Naive B cell (primary cell): ENCODE measurements around the gene CYB5A. TPM values are rescaled to one million over a fixed set of nuclear protein-coding genes. Genes with fewer than 3 reads are reported as not detected.

ENCODE experiments used
- ATAC-seq, 2 donors: fragments of 150-1000 bp; cut with Tn5 transposase; 2 replicates each; pipeline ENCODE4 v1.10.0; 2021; ENCODE audit warnings: low read depth in 2 of 2, mild to moderate bottlenecking in 2 of 2, moderate library complexity in 2 of 2
- DNase-seq: peaks from one replicate; pipeline ENCODE4 v3.0.0; 2022
- H3K27ac Mint-ChIP-seq, 6 donors: one replicate each; pipeline ENCODE4 v1.8.0; 2020 to 2022; ENCODE audit warnings: mild to moderate bottlenecking in 6 of 6, mixed read lengths in 6 of 6, moderate library complexity in 5 of 6, inconsistent platforms in 2 of 6
- H3K27me3 Mint-ChIP-seq, 3 donors: one replicate each; pipeline ENCODE4 v1.8.0; 2021 to 2022; ENCODE audit warnings: mixed read lengths in 3 of 3, mild to moderate bottlenecking in 1 of 3
- H3K36me3 Mint-ChIP-seq, 2 donors: one replicate each; pipeline ENCODE4 v1.8.0; 2020 to 2022; ENCODE audit warnings: mixed read lengths in 2 of 2, inconsistent platforms in 1 of 2, mild to moderate bottlenecking in 1 of 2
- H3K4me1 Mint-ChIP-seq, 3 donors: one replicate each; pipeline ENCODE4 v1.8.0; 2020 to 2022; ENCODE audit warnings: mixed read lengths in 3 of 3, inconsistent platforms in 1 of 3, mild to moderate bottlenecking in 1 of 3, moderate library complexity in 1 of 3
- H3K4me3 Mint-ChIP-seq, 8 donors: one replicate each; pipeline ENCODE4 v1.8.0; 2020 to 2022; ENCODE audit warnings: mild to moderate bottlenecking in 8 of 8, mixed read lengths in 8 of 8, moderate library complexity in 8 of 8, inconsistent platforms in 2 of 8
- H3K9me3 Mint-ChIP-seq, 7 donors: one replicate each; pipeline ENCODE4 v1.8.0; 2020 to 2022; ENCODE audit warnings: mixed read lengths in 7 of 7, mild to moderate bottlenecking in 5 of 7, inconsistent platforms in 2 of 7, moderate library complexity in 1 of 7
- polyA plus RNA-seq, 6 donors: library from polyadenylated mRNA; unstranded; fragments of 300-500 nt; fragmentation: Illumina TruSeq; gene quantifications; one replicate each; pipeline ENCODE4 v1.2.3, GENCODE V29; 2021; ENCODE audit warnings: low read depth in 6 of 6

CYB5A gene
- polyA plus RNA-seq, 6 donors from 2014 or later = 64.2 to 214 (median 151) TPM

- peak; percentile 90 to 100 for ATAC-seq
These were observed 27.3 kb downstream of the CYB5A start for GRCh38 chr18:74264303-74265020.

GRCh38 chr18:74261053-74261713 is 30.6 kb downstream of the CYB5A start:
- Mint-ChIP-seq H3K27ac (no peak overlapping the region), H3K4me3 (no peak overlapping the region), H3K27me3 (no peaks in the 10 kb centered on the region), H3K36me3 (peaks cover 0 to 15% of the 10 kb centered on the region in 2 donors), H3K4me1 (peaks cover 7 to 21% (median 8%) of the 10 kb centered on the region in 3 donors), H3K9me3 (no peaks in the 10 kb centered on the region)
- no peak for ATAC-seq
- DNase-seq = no peak

More at GRCh38 chr18:74264303-74265020, 27.3 kb downstream of the CYB5A start:
- DNase-seq = peak; percentile 37
- Mint-ChIP-seq H3K36me3 (peaks cover 10 to 15% of the 10 kb centered on the region in 2 donors), H3K4me3 (peak overlapping the region in 3 of 8 donors; percentile 32 to 58 (median 51)), H3K27ac (peak overlapping the region; percentile 49 to 98 (median 94)), H3K27me3 (no peaks in the 10 kb centered on the region), H3K9me3 (no peaks in the 10 kb centered on the region), H3K4me1 (peaks cover 7 to 27% (median 24%) of the 10 kb centered on the region in 3 donors)

- H3K27me3 Mint-ChIP-seq = no peaks in the 10 kb centered on the region
- DNase-seq (no peak), ATAC-seq (no peak)
- peaks cover 3 to 6% (median 4%) of the 10 kb centered on the region in 3 donors for H3K4me1 Mint-ChIP-seq
- H3K9me3 Mint-ChIP-seq = no peaks in the 10 kb centered on the region
- H3K36me3 Mint-ChIP-seq = peaks cover 0 to 17% of the 10 kb centered on the region in 2 donors
- H3K27ac Mint-ChIP-seq = no peak overlapping the region
- H3K4me3 Mint-ChIP-seq = no peak overlapping the region
These were observed 32.4 kb downstream of the CYB5A start for GRCh38 chr18:74259347-74259746.

GRCh38 chr18:74257083-74257482 is 34.7 kb downstream of the CYB5A start:
- H3K9me3 Mint-ChIP-seq = no peaks in the 10 kb centered on the region
- no peak overlapping the region for H3K27ac Mint-ChIP-seq
- no peak for ATAC-seq
- DNase-seq = no peak
- no peaks in the 10 kb centered on the region for H3K27me3 Mint-ChIP-seq
- no peak overlapping the region for H3K4me3 Mint-ChIP-seq
- H3K36me3 Mint-ChIP-seq = peaks cover 7 to 17% of the 10 kb centered on the region in 2 donors
- H3K4me1 Mint-ChIP-seq = peaks cover 0 to 3% (median 0%) of the 10 kb centered on the region in 3 donors

GRCh38 chr18:74256190-74256589 is 35.6 kb downstream of the CYB5A start:
- peaks cover 0 to 4% (median 0%) of the 10 kb centered on the region in 3 donors for H3K4me1 Mint-ChIP-seq
- no peaks in the 10 kb centered on the region for H3K9me3 Mint-ChIP-seq
- H3K36me3 Mint-ChIP-seq = peaks cover 8 to 13% of the 10 kb centered on the region in 2 donors
- H3K27ac Mint-ChIP-seq = no peak overlapping the region
- DNase-seq (no peak), ATAC-seq (no peak)
- H3K4me3 Mint-ChIP-seq = no peak overlapping the region
- no peaks in the 10 kb centered on the region for H3K27me3 Mint-ChIP-seq

- ATAC-seq = no peak
- DNase-seq = no peak
- Mint-ChIP-seq H3K4me1 (peaks cover 0 to 13% (median 0%) of the 10 kb centered on the region in 3 donors), H3K27ac (peak overlapping the region in 1 of 6 donors; percentile 11), H3K27me3 (no peaks in the 10 kb centered on the region), H3K36me3 (peaks cover 10 to 15% of the 10 kb centered on the region in 2 donors), H3K4me3 (no peak overlapping the region), H3K9me3 (no peaks in the 10 kb centered on the region)
These were observed 36.6 kb downstream of the CYB5A start for GRCh38 chr18:74255131-74255616.

- Mint-ChIP-seq H3K36me3 (peaks cover 15 to 17% of the 10 kb centered on the region in 2 donors), H3K27me3 (no peaks in the 10 kb centered on the region), H3K4me1 (peaks cover 5 to 44% (median 25%) of the 10 kb centered on the region in 3 donors), H3K4me3 (no peak overlapping the region), H3K27ac (peak overlapping the region in 3 of 6 donors; percentile 18 to 80 (median 76)), H3K9me3 (peaks cover 0 to 2% (median 0%) of the 10 kb centered on the region in 7 donors)
- no peak for DNase-seq
- ATAC-seq = no peak
These were observed 39.7 kb downstream of the CYB5A start for GRCh38 chr18:74252039-74252395.

GRCh38 chr18:74251297-74252038 is 40.3 kb downstream of the CYB5A start:
- no peak for DNase-seq
- Mint-ChIP-seq H3K4me3 (no peak overlapping the region), H3K27ac (peak overlapping the region in 4 of 6 donors; percentile 14 to 84 (median 25)), H3K27me3 (no peaks in the 10 kb centered on the region), H3K36me3 (peaks cover 15 to 17% of the 10 kb centered on the region in 2 donors), H3K4me1 (peaks cover 5 to 45% (median 26%) of the 10 kb centered on the region in 3 donors), H3K9me3 (peaks cover 0 to 3% (median 0%) of the 10 kb centered on the region in 7 donors)
- ATAC-seq = no peak

GRCh38 chr18:74250131-74250530 is 41.6 kb downstream of the CYB5A start:
- ATAC-seq (no peak), DNase-seq (no peak)
- Mint-ChIP-seq H3K4me1 (peaks cover 5 to 51% (median 26%) of the 10 kb centered on the region in 3 donors), H3K4me3 (peak overlapping the region in 1 of 8 donors; percentile 13), H3K36me3 (peaks cover 15 to 17% of the 10 kb centered on the region in 2 donors), H3K9me3 (peaks cover 0 to 3% (median 0%) of the 10 kb centered on the region in 7 donors), H3K27ac (peak overlapping the region in 4 of 6 donors; percentile 41 to 82 (median 54)), H3K27me3 (no peaks in the 10 kb centered on the region)

- Mint-ChIP-seq H3K4me1 (peaks cover 5 to 58% (median 26%) of the 10 kb centered on the region in 3 donors), H3K27ac (peak overlapping the region in 5 of 6 donors; percentile 3 to 90 (median 46)), H3K4me3 (peak overlapping the region in 5 of 8 donors; percentile 1 to 71 (median 44)), H3K9me3 (peaks cover 0 to 3% (median 0%) of the 10 kb centered on the region in 7 donors), H3K36me3 (peaks cover 10 to 17% of the 10 kb centered on the region in 2 donors), H3K27me3 (no peaks in the 10 kb centered on the region)
- ATAC-seq (no peak), DNase-seq (no peak)
These were observed 42.4 kb downstream of the CYB5A start for GRCh38 chr18:74249181-74249968.

GRCh38 chr18:74248595-74248994 is 43.2 kb downstream of the CYB5A start:
- peak in 1 of 2 donors; percentile 97 for ATAC-seq
- Mint-ChIP-seq H3K4me1 (peaks cover 5 to 60% (median 26%) of the 10 kb centered on the region in 3 donors), H3K27ac (peak overlapping the region in 5 of 6 donors; percentile 46 to 90 (median 63))

GRCh38 chr18:74248189-74248588 is 43.6 kb downstream of the CYB5A start:
- DNase-seq (no peak), ATAC-seq (no peak)
- Mint-ChIP-seq H3K4me3 (peak overlapping the region in 5 of 8 donors; percentile 31 to 72 (median 47)), H3K36me3 (peaks cover 10 to 17% of the 10 kb centered on the region in 2 donors), H3K27ac (peak overlapping the region in 4 of 6 donors; percentile 46 to 90 (median 74)), H3K4me1 (peaks cover 5 to 61% (median 27%) of the 10 kb centered on the region in 3 donors), H3K27me3 (peaks cover 0 to under 1% (median 0%) of the 10 kb centered on the region in 3 donors), H3K9me3 (peaks cover 0 to 3% (median 0%) of the 10 kb centered on the region in 7 donors)

More at GRCh38 chr18:74248595-74248994, 43.2 kb downstream of the CYB5A start:
- H3K9me3 Mint-ChIP-seq = peaks cover 0 to 3% (median 0%) of the 10 kb centered on the region in 7 donors
- H3K36me3 Mint-ChIP-seq = peaks cover 10 to 17% of the 10 kb centered on the region in 2 donors
- H3K4me3 Mint-ChIP-seq = peak overlapping the region in 6 of 8 donors; percentile 1 to 71 (median 41)
- H3K27me3 Mint-ChIP-seq = no peaks in the 10 kb centered on the region
- peak; percentile 43 for DNase-seq
